GM19395 (cell line): ENCODE results near the gene ST8SIA5.

ENCODE experiments used
- ATAC-seq: cut with Tn5 transposase; IDR thresholded peaks from one replicate; pipeline ENCODE4 v1.9.1; 2021; ENCODE audit warnings: mild to moderate bottlenecking, moderate library complexity; ENCODE audit not compliant: unreplicated experiment

The ST8SIA5 gene

DNA sequence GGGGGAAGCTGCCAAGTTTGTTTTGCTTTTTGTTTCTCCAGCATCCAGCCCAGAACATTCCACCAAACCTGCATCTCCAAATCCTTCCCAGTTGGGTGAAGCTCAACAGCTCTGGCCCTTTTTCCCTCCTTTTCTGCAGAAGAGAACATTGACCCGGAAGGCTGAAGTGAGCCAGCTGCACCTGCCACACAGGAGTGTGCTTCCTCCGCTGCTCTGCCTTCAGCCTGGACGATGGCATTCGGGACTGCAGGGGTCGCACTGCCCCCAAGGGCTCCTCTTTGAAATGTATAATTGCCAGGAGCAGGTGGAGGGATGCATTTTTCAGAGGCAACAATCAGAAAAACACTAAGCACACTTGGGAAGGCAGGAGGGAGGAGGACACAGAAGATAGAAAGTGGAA lies 41.8 kb downstream of the ST8SIA5 start:
- ATAC-seq, result no peak

DNA sequence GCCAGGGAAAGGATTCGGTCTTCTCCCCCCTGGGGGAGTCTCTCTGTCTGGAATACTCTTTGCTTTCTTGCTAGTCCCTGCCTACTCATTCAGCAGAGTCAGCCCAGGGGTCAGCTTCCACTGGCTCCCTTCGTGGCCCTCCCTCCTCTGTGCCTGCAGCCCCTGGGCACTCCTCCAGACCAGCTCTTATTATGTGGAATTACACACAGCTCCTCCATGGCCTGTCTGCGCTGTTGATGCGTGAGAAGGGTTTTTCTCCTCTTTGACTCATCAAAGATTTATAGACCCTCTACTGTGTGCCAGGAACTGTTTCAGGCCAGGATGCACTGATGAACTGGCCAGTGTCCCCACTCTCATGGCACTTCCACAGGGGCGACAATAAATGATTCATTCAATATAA lies 44.4 kb downstream of the ST8SIA5 start:
- no peak for ATAC-seq

DNA sequence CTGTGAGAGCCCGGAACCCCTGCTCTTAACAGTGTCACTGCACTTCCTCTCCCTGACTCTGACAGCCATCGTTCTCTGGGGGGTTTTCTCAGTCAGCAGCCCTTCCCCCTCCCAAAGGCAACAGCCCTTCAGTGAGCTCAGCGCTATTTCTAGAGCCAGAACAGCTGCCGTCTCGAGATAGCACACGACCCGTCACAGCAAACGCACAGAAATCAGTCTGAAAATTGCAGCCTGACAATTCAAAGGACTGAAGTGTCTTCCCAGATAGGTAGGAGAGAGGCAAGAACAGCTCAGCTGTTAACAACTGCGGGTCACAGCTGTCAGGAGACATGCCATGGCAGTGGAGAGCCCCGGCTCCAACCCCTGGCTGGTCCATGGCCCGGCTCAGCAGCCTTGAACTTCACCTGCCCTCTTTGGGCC lies 45.4 kb downstream of the ST8SIA5 start:
- ATAC-seq, result no peak

DNA sequence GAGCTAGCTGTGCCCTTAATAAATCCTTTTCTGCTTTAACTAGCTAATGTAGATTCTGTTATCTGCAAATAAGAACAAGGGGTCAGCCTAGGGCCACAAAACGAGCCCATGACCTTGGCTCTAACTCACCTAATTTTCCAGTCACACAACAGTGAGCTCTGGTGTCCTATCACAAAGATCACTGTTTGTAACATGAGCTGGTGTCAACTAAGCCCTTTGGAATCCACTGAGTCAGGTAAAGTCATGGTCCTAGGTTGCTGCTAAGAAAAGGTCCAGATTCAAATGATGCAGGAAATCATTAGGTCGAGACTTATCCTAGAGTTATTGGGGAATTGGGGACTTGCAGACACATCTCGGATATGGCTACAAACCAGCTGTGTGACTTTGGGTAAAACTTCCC lies 49.9 kb downstream of the ST8SIA5 start:
- ATAC-seq, result no peak

DNA sequence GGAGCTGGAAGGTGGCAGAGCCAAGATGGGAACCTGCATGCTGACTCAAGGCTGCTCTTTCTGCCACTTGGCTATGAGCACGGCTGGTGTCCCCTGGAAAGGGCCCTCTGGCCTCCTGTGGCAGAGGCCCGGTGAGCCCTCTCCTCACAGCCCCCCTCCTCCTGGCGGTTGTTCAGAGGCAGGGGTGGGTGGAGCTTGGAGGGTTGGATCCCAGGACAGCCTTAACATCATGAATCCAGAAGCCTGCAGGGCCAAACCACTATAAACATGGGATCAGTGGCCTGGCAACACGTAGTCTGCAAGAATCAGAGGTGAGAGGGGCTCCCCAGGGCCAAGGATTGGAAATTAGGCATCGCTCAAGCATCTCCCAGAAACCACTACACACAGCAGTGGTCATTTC lies 51.3 kb downstream of the ST8SIA5 start:
- no peak for ATAC-seq

DNA sequence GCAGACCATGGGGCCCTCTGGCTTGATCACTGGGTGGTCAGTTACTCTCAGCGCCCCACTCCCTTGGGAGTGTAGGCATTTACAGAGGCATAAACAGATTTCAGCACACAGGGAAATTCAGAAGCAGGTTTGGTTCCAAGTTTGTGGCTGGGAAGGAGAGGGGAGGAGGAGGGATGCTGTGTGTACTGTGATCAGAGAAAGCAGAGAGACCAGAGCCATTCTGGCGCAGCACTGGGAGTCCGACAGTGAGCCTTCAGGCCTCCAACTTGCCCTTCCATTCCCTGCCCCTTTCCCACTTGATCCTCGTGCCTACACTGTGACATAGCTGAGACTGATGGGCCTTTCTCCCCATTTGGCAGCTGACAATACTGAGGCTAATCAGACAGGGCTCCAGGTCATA lies 52.0 kb downstream of the ST8SIA5 start:
- no peak for ATAC-seq

DNA sequence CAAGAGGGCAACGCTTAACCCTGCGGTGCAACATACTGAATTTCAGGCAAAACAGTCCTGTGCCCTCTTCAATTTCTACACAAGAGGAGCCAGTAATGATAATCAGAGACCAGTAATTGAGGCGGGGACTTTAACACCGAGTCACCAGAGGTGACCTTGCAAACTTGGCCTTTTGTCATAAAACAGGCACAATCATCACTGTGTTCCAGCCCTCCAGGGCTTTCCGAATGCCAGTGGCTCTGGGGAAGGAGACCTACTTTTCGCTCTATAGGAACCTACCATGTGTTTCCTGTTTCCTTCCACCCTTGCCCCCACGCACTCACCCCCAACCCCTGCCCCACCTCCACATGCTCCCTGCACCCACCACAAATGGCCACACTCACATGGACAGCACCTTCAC lies 52.7 kb downstream of the ST8SIA5 start:
- ATAC-seq, result no peak

DNA sequence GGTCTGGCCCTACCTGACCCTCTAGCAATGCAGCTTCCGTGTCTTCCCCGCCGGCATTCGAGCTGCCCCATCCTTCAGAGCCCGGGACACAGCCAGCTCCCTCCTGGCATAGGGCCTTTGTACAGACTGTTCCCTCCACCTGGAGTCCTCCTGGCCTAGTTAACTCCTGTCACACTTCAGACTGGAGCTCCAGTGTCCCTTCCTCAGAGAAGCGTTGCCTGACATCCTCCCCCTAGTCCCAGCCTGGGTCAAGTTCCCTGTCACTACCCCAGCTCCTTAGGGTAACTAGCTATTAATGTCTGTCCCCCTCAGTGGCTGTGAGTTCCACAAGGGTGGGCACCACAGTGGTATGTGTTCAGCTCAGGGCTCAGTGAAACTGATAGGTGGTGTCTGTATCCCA lies 54.4 kb downstream of the ST8SIA5 start:
- no peak for ATAC-seq

DNA sequence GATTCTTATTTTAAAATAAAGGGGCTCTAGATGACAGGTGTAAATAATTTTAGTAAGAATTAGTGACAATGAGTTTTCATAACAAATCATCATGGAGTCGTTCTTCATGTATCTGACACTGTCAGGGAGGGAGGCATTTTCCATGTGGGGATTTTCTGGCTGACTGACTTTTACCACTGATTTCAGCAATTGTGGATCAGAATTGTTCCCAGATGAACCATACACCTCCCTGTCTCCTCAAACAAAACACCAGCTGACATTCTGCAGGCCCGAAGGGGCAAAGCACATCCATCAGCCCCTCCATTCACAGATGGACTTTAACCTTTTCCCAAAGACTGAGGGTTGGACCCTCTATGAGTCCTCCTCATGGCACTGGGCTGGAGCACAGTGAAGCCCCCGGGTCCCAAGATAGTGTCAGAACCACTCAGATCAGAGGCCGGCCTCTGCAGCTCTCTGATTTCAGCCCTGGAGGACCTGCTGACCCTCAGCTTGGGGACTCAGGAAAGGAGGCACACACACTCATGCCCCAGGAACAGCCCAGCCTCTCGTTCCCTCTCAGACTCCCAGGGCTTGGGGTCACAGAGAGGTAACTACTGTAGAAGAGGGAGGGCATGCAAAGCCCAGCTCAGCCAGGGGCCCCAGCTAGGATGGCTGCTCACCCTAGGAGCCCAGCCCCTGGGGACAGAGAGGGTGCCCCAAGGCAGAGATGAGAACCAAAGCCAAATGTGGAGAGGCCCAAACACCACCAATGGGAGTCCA lies 56.6 kb downstream of the ST8SIA5 start:
- no peak for ATAC-seq

DNA sequence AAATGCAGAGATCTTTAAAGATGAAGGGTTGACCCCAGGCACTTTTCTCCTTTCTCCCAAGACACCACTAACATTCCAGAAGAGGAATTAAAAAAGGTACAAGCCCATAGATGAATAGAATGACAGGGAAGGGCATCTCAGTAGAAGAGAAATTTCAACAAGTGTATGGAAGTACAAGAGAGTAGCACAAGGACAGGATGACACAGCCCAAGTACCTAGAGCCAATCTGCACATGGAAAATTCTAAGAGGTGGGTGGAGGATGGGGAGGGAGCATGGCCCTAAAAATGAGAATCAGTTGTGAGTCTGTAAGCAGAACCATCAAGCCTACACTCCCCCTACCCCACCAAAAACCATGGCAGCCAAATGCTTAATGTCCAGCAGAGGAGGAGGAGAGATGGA lies 60.2 kb downstream of the ST8SIA5 start:
- ATAC-seq, result no peak

DNA sequence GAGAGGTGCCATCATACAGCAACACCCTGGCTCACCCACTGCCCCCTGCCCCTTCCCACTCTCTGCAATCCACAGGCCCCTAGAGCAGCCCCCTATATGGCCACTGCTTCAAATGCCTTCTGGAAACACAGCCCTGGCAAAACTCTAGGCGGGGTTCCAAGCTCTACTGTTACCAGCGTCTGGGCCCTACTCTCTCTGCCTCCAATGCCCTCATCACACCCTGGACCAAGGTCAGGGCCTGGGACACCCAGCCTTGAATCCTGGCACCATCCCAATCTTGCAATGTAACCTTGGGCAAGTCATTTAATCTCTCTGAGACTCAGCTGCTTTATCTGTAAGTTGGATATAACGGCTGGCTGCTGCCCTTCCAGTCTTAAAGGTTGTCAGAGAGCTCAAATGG lies 60.6 kb downstream of the ST8SIA5 start:
- no peak for ATAC-seq

DNA sequence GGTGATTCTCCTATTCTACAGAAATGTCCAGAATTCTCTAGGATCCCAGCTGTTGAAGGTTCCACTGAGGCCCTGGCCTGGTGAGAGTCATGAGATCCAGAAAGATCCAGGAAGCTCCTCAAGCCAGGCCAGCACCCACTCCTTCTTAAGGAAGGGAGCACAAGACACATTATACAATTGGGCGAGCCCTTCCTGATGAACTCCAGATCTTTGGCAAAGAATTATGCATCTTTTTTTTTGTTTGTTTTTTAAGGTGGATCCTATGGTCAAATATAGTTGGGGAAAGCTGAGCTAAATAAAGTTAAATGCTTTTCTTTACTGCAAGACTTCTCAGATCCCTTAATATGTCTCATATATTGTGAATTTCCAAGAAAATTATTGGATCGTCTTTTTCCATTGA lies 62.9 kb downstream of the ST8SIA5 start:
- no peak for ATAC-seq

DNA sequence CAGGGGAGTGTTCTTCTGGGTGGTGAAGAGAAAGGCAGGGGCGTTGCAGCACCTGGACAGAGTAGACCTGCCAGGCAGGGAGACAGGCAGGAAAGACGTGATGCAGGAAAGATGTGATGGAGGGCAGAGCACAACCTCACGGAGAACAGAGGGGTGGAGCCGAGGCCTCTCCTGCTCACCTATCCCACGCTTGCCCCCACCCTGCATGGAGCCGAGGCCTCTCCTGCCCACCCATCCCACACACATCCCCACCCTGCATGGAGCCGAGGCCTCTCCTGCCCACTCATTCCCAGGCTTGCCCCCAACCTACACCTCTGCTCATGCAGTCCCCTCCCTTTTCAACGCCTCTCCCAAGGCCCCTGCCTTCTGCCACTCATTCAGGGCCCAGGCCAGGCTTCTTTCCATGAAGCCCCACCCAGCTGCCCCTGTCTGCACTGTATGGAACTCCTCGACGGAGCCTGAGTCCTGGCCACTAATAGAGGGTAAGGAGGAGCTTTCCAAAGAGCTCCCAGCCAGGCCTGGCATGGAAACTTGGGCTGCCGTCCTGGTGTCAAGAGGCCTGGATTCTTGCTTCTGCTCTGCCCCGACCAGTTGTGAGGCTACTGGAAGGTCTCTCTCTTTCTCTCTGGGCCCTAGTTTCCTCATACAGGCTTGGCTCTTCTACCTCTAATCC lies 67.9 kb downstream of the ST8SIA5 start:
- ATAC-seq, result no peak

DNA sequence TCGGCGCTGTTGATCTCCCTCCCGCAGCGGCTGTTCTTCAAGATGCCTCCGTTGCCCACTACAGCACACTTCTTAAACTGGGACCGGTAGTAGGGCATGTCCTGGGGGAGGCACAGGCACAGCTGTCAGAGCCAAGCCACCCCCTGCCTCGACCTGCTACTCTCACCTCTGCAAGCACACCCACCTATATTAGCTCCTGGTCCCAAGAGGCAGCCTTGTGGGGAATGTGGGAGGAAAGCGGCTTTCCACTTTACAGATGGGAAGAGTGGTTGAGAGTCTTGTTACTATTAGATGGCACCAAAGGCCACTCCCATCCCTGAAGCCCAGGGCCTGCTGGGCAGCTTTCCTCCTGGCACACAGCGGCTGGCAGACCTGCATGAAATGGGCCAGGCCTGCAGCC lies 70.7 kb downstream of the ST8SIA5 start:
- no peak for ATAC-seq

DNA sequence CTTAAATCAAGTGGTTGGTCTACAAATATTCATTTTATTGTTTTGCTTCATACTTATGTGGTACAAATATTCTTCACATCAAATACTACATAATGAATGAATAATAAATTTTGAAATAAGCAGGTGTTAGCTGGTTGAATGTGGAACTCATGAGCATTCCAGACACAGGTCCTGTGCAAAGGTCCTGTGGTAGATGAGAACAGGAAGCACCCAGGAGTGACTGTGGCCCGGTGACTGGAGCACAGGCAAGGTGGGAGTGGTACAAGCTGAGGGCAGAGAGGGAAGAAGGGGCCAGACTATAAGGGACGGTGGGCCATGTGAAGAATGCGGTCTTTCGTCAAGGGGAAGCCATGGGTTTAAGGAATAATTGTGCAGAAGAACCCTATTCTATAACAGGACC lies 73.6 kb downstream of the ST8SIA5 start:
- ATAC-seq, result no peak

DNA sequence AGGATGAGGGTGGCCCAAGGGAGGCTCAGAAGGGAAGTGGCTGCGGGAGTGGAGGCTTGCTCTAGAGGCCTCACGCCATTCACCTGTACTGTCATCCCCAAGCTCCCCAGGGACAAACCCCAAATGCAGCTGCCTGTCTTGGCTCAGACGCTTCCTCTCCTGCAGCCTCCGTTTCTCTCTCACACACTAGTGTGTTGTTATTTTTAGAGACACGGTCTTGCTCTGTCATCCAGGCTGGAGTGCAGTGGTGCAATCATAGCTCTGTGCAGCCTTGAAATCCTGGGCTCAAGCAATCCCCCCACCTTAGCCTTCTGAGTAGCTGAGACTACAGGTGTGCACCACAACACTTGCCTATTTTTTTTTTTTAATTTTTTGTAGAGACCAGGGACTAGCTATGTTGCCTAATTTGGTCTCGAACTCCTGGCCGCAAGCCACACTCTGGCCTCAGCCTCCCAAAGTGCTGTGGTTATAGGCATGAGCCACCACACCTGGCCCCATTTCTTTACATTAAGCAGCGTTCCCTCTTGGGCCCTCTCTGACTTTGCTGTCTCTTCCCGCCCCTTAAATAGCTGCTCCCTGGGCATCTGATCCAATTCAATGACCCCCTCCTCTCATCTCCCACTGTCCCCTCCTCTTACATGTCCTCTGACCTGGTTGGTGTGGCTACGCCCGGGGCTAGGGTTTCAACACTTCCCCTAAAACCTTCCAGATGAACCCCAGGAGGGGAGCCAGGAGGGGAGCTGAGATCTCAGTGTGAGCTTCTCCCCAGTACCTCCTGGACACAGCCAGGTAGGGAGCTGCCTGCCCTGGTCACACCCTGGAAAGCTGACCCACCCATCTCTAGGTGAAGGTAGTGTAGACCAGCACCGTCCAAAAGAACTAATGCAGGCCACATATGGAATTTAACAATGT lies 75.8 kb downstream of the ST8SIA5 start:
- ATAC-seq, result no peak

DNA sequence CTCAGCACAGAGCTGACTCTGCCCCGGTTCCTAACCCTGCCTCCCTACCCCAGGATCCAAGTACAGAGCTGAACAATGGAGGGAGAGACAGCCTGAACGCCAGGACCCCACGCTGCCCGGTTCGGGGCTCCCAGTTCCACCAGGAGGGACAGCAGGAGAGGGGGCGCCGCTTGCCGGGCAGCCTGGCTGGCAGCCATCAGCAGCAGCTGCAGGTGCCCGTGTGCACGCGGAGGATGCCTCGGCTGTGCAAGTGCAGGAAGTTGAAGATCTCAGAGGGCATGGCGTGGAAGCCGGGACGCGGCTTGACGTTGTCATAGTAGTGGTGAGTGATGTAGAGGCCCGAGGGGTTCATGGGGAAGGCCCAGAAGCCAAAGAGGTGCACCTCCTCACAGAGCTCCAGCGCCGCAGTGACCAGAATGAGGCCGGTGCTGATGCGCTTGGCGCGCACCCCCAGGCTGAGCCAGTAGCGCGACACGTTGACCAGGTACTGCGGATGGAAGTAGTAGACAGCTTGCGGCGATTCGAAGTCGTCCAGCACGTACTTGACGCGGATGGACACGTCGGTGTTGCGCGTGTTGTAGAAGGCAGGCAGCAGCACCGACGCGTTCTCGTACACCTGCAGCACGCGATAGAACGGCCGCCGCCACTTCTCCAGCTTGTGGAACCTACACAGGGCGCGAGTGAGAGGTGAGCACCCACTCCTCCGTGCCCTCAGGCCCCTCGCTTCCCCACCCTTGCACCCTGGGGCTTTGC lies 76.8 kb downstream of the ST8SIA5 start:
- no peak for ATAC-seq

DNA sequence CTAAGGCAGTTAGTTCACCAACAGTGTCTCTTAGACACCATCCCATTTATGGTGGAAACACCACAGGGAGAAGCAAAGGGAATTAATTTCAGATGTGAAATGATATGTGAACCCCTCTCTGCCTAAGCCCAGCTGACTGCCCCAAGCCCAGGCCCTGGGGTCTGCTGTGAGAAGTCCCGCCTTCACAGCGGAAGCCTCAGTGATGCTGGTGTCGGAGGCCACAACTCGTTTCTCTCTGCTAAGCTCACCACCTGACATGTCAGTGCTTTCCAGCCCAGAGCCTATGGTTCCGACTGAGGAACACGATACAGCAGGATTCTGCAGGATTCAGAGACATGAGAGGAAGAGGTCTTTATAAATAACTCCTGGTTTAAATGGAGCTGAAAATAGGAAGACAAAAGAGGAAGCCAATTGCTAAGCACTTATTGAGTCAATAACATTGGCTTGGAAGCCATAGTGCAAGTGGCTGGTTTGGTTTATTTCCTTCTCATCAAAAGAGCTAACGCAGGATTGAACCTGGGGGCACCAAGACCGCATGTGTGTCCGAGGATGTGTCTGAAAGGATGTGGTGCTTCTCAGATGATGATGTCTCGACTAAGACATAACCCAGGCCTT lies 78.0 kb downstream of the ST8SIA5 start:
- ATAC-seq, result no peak

DNA sequence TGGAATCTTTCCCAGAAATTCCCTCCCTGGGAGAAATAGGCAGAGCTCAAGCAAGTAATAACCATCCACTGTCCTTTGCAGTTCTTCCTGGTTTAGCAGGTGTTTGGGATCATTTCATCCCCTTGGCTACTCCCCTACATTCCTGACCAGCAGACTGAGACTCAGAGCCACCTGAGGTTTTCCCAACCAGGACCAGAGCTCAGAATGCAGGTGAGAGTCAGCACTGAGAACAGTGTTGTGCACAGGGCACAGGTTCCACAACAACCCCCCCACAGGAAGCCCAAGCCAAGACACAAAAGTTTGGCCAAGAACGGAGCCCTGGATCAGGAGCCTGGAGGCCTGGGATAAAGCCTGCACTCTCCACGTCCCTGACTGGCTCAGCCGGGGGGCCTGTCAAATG lies 78.8 kb downstream of the ST8SIA5 start:
- ATAC-seq, result no peak

DNA sequence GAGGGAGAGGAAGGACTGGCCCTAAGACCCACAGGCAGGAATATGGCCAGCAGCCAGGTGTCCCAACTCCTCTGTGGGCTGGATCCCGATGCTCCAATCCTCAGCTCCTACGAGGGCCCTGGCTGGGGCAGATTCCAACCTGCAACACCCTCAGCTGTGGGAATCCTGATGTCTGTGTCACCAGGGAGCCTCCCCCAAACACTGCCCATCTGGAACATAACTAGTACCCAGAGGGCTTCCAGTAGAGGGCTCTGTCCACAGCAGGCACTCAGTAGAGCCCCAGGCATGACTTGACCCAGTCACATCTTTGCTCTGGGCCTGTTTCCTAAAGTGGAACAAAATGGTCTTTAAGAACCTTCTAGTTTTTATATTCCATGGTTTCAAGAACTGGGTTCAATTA lies 79.2 kb downstream of the ST8SIA5 start:
- no peak for ATAC-seq
